OCI-M2 (cell line): ENCODE results near the gene LTBP1.
"Not testable (repeated sequence)": the region's sequence is repeated elsewhere in the genome, so short reads cannot be mapped to it uniquely, and the experiment has no call there.

Experiments used
- DNase-seq: peaks from one replicate; lab custom pipeline; 2025; ENCODE audit not compliant: unreplicated experiment; lab: John Stamatoyannopoulos, UW

LTBP1 gene

GRCh38 chr2:33134086-33134771 is 187.5 kb downstream of the LTBP1 start:
- DNase-seq = no peak

- no peak for DNase-seq
These were observed 188.2 kb downstream of the LTBP1 start for GRCh38 chr2:33134791-33135560.

- no peak for DNase-seq
These were observed 188.9 kb downstream of the LTBP1 start for GRCh38 chr2:33135645-33136044.

GRCh38 chr2:33136056-33136455 is 189.3 kb downstream of the LTBP1 start:
- no peak for DNase-seq

GRCh38 chr2:33136566-33136965 is 189.8 kb downstream of the LTBP1 start:
- DNase-seq = no peak

- DNase-seq = no peak
These were observed 190.6 kb downstream of the LTBP1 start for GRCh38 chr2:33137331-33137730.

GRCh38 chr2:33139949-33140348 is 193.2 kb downstream of the LTBP1 start:
- DNase-seq = no peak

- DNase-seq = no peak
These were observed 194.7 kb downstream of the LTBP1 start for GRCh38 chr2:33141476-33141875.

GRCh38 chr2:33142810-33143209 is 196.1 kb downstream of the LTBP1 start:
- no peak for DNase-seq

GRCh38 chr2:33144243-33144642 is 197.5 kb downstream of the LTBP1 start:
- no peak for DNase-seq

GRCh38 chr2:33145459-33145858 is 198.7 kb downstream of the LTBP1 start:
- no peak for DNase-seq

GRCh38 chr2:33146102-33146501 is 199.3 kb downstream of the LTBP1 start:
- DNase-seq = no peak

- DNase-seq = no peak
These were observed 206.3 kb downstream of the LTBP1 start for GRCh38 chr2:33153008-33153407.

GRCh38 chr2:33158482-33159003 is 211.8 kb downstream of the LTBP1 start:
- no peak for DNase-seq

- DNase-seq = no peak
These were observed 213.4 kb downstream of the LTBP1 start for GRCh38 chr2:33160191-33160590.

- no peak for DNase-seq
These were observed 219.6 kb downstream of the LTBP1 start for GRCh38 chr2:33166287-33166881.

- no peak for DNase-seq
These were observed 221.0 kb downstream of the LTBP1 start for GRCh38 chr2:33167622-33168245.

GRCh38 chr2:33168425-33168824 is 221.7 kb downstream of the LTBP1 start:
- DNase-seq = no peak

- DNase-seq = no peak
These were observed 222.2 kb downstream of the LTBP1 start for GRCh38 chr2:33168922-33169321.

GRCh38 chr2:33170251-33170650 is 223.5 kb downstream of the LTBP1 start:
- DNase-seq = not testable (repeated sequence)

- no peak for DNase-seq
These were observed 230.9 kb downstream of the LTBP1 start for GRCh38 chr2:33177627-33178026.
